HS-5 (cell line): ENCODE results near the gene KLK6.
"Not testable (repeated sequence)": the region's sequence is repeated elsewhere in the genome, so short reads cannot be mapped to it uniquely, and the experiment has no call there.

Source experiments
- DNase-seq: peaks from one replicate; pipeline ENCODE4 v3.0.0-alpha.2; 2012; ENCODE audit warnings: low read depth

Gene KLK6

GRCh38 chr19:50992666-50993035 lies 23.3 kb upstream of the KLK6 start:
- no peak for DNase-seq

- DNase-seq = not testable (repeated sequence)
Measured at GRCh38 chr19:50984416-50984815, 15.0 kb upstream of the KLK6 start.

DNA sequence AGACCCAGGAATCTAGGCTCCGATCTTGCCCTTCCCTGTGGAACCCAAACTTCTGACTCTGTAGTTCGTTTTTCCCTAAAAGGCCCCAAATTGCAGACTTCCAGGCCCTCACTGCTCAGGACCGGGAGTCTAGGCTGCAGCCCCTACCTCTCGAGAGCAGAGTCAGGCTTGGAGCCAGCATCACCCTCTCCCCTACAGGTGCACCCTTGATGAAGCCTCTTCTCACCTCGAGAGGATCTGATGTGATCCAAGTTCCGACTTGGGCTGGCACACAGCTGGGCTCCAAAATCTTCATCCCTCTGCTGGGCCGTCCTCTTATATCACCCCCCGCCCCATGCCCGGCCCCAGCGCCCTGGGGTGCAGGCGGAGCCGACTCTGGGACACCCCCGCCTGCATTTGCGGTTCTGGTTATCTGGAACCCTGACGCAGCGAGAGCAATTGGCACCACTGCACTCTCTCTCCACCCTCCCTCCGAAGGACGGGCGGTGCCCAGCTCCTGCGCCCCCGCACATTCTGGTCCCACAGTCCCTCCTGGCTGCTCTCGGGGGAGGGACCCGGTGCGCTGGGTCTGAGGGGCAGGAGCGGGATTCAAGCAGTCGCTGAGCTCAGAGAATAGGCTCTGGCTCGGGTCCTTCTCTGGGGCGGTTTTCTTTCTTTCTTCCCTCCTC lies 14.4 kb upstream of the KLK6 start, which contains the start of gene KLK7:
Gene KLK7, minus strand, starts transcription at position 293 of the 668 bp plus-strand sequence. CDS start 1,518 bp downstream, outside the sequence.
- no peak for DNase-seq

DNA sequence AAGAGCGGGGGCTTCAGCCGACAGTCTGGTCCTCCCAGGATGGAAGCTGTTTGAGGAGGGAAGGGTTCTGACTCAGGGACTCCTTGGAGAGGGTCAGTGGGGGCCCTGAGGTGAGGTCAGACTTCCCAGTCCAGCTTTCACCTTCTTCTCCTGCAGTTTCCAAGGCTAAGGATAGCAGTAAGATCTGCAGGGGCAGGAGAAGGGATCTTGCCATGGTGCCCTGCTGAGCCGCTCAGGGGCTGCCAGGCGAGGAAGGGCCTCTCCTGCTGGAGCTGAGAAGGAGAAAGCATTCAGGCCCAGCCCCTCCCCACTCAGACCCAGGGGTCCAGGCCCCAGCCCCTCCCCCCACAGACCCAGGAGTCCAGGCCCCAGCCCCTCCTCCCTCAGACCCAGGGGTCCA lies 12.8 kb upstream of the KLK6 start:
- no peak for DNase-seq

DNA sequence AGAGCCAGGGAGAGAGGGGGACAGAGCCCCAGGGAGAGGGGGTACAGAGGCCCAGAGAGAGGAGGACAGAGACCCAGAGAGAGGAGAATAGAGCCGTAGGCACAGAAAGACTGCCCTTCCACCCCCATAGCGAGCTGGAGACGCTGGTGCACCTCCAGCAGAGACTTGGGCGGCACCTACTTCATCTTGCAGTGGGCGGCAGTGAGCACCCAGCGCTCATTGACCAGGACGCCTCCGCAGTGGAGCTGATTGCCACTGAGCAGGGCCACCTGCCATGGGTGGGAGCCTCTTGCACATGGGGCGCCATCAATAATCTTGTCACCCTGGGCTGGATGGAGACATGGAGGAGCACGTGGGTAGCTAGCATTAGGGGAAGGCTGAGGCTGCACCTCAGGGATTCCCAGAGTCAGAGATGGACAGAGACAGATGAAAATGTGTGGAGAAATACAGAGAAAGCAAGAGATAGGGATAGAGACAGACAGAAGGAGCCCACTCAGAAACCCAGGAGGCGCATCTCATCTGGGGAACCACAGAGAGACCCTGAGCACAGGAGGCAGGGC lies 12.3 kb upstream of the KLK6 start:
- no peak for DNase-seq

DNA sequence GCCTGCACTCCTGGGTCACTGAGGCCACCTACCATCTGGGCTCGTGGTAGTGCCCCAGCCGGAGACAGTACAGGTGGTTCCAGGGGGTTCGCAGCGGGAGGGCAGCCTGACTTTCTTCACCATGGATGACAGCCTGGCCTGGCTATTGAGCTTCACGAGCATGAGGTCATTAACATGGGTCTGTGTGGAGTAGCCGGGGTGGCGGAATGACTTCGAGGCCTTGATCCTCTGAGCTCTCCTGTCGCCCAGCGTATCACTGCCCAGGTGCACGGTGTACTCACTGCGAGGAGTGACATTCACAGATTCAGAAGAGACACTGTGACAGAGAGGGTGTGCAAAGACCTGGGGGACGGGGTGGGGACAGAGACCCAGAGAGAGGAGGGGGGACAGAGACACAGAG lies 10.8 kb upstream of the KLK6 start:
- no peak for DNase-seq

DNA sequence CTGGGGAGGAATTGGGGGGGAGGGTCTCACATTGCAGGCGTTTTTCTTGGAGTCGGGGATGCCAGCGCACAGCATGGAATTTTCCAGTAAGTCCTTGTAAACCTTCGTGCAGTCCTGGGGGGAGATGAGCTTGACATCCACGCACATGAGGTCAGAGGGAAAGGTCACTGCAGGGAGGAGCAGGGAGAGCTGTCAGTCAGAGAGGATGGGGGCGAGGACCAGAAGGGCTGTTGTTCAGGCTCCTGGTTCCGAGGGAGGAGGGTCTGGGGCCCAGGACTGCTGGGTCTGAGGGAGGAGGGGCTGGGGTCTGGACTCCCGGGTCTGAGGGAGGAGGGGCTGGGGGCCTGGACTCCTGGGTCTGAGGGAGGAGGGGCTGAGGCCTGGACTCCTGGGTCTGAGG lies 10.4 kb upstream of the KLK6 start:
- no peak for DNase-seq

- no peak for DNase-seq
Measured at GRCh38 chr19:50978772-50979390, 9.5 kb upstream of the KLK6 start.

- DNase-seq = no peak
Measured at GRCh38 chr19:50977626-50978025, 8.2 kb upstream of the KLK6 start.

DNA sequence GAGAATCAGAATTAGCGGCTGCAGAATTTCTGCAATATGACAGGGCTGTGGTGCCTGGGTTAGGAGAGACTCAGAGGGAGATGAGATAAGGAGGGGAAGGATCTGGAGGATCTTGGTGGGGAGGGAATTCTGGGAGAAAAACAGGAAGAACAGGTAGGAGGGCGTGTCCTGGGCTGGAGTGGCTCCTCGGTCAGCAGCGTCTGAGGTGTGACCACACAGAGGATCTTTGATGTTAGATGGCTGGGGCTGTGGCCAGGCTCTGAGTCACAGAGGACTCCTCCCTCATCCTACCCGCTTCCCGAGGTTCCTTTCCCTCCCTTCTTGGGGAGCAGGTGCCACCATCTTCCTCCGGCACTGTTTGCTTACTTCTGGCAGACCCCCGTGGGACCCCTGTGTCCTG lies 6.4 kb upstream of the KLK6 start:
- DNase-seq = no peak

DNA sequence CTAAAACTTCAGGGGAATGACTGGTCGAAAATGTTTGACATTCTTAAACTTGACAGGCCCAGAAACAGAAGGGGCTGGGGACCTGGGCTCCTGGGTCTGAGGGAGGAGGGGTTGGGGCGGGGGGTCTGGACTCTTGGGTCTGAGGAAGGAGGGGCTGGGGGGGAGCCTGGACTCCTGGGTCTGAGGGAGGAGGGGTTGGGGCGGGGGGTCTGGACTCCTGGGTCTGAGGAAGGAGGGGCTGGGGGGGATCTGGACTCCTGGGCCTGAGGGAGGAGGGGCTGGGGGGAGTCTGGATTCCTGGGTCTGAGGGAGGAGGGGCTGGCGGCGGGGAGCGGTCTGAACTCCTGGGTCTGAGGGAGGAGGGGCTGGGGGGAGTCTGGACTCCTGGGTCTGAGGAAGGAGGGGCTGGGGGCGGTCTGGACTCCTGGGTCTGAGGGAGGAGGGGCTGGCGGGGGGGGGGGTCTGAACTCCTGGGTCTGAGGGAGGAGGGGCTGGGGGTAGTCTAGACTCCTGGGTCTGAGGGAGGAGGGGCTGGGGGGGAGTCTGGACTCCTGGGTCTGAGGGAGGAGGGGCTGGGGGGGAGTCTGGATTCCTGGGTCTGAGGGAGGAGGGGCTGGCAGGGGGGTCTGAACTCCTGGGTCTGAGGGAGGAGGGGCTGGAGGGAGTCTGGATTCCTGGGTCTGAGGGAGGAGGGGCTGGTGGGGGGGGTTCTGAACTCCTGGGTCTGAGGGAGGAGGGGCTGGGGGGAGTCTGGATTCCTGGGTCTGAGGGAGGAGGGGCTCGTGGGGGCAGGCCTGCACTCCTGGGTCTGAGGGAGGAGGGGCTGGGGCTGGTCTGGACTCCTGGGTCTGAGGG lies 5.5 kb upstream of the KLK6 start:
- no peak for DNase-seq

GRCh38 chr19:50972795-50973376 lies 3.5 kb upstream of the KLK6 start:
- DNase-seq = no peak

DNA sequence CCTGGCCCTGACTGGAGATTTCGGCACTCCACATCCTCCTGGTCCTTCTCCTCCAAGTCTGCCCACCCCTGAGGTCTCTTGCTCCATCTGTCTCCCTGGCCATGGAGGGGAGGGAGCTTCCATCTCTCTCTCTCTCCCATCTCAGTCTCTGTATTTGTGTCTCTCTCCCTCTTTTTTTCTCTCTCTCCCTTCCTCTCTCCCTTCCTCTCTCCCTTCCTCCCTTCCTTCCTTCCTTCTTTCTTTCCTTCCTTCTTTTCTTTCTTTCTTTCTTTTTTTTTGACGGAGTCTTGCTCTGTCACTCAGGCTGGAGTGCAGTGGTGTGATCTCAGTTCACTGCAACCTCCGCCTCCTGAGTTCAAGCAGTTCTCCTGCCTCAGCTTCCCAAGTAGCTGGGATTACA lies 419 bp upstream of the KLK6 start:
- DNase-seq = not testable (repeated sequence)

DNA sequence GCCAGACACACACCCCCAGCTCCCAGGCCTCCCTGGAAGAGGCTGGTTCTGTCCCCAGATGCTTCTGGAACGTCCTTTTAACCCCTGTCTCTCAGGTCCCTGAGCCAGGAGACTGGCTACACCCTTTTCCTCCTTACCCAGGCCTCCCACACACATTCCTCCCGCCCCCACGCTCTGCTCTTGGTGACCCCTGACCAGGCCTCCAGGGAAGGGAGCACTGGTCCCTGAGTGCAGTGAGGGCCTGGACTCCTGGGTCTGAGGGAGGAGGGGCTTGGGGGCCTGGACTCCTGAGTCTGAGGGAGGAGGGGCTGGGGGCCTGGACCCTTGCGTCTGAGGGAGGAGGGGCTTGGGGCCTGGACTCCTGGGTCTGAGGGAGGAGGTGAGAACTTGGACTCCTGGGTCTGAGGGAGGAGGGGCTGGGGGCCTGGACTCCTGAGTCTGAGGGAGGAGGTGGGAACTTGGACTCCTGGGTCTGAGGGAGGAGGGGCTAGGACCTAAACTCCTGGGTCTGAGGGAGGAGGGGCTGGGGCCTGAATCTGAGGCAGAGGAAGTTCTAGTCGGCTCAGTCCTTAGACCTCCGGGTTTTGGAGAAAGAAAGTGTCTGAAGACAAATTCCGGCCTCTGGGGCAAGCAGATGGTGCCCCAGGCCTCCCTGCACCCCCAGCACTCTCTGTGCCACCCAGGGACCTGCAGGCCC lies 527 bp downstream of the KLK6 start:
- no peak for DNase-seq

DNA sequence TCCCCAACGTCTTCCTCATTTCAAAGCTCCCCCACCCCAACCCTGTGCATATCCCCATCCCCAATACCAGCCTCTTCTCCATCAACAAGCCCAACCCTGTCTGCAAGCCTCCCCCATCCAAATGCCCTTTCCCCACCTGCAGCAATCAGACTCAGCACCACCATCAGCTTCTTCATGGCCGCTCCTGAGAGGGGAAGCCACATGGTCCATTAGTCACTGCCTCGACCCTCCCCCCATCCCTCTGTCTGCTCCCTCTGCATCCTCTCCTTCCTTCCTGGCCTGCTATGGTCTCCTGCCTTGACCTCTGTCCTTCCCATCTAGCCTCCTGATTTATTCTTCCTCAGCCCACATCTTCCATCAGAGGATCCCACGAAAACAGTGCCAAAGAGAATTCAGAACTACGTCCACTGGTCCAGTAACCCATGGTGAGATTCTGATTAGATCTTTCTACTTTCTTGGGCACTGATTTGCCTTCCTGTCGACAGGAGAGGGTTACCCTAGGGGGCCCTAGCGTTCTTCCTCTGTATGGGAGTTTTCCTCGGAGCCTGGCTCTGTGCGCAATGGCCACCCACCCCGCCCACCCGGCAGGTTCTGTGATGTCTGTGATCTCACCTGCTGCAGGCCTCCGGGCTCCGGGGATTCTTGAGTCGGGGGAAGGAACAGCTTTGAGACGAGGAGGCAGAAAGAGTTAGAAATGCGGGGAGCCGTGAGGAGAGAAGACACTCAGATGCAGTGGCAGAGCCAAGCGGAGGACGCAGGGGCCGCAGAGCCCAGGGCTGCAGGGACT lies 1.3 kb downstream of the KLK6 start:
- no peak for DNase-seq

DNA sequence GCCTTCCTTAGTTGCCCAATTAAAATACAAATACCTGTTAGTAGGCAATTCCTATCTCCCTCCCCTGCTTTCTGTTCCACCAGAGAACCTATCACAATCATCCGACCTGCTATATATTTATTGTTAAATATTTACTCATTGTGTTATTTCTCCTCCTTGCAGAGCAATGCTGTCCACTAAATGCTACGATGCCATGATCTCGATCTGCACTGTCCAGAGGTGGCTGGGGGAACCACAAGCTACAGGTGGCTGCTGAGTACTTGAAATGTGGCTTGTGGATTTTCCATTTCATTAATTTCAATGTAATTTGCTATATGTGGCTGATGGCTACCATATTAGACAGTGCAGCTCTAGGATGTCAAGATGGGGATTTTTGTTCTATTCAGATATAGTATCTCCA lies 5.1 kb downstream of the KLK6 start:
- no peak for DNase-seq

- DNase-seq = no peak
Measured at GRCh38 chr19:50963381-50963780, 6.0 kb downstream of the KLK6 start.

DNA sequence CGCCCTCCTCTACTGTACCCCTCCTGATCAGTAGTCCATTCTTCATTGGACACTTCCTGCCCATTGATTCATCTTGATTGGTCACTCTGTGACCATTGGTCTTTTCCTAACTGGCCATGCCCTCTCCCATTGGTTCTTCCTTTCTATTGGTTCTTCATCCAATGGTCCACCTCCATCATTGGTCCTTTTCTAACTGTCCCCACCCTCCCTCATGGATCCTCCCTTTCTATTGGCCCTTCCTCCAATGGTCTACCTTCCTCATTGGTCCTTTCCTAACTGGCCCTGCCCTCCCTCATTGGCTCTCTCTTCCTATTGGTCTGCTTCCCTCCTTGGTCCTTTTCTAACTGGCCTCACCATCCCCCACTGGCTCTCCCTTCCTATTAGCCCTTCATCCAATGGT lies 7.1 kb downstream of the KLK6 start:
- no peak for DNase-seq

- DNase-seq = no peak
Measured at GRCh38 chr19:50959731-50960500, 9.5 kb downstream of the KLK6 start.

GRCh38 chr19:50957587-50957986 lies 11.8 kb downstream of the KLK6 start:
- DNase-seq = no peak
